Measurements from ENCODE around the gene LHB.

GRCh38 chr19:48993175-48994034 lies 23.5 kb downstream of the LHB start, which contains the start of the genes GYS1 and RUVBL2:
- TF ChIP-seq POLR2A (IDR thresholded peaks at IDR 0.05; ENCODE audit: low read depth, low read length) = peak; percentile 92
- TF ChIP-seq POLR2AphosphoS5 (IDR thresholded peaks at IDR 0.05; ENCODE audit: low read depth, low read length) = peak; percentile 94
- peak; percentile 92 for TF ChIP-seq TAF1 (IDR thresholded peaks at IDR 0.05; ENCODE audit: borderline replicate concordance, low read depth, low read length)

All from GM12892 (cell line).